Measurements from ENCODE around the gene ADARB1.
A peak's percentile ranks its signal among the peaks of the same experiment; 100 is the strongest.

ADARB1 gene

DNA sequence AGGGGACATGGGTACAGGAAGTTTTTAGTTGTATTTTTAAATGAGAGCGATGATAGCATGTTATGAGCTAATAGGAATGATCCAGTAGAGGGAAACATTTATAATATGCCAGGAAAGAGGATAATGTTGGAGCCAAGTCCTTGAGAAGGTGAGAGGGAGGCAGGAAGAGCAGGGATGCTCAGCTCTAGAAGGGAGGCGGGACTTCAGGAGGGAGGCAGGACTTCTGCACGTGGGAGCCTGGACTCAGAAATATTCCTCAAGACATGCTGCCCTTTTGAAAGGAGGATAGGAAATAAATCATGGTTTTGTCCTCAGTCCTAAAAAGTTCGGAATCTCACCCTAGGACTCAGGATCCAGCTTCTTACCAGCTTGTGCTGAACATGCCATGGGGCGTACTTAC lies 5.9 kb downstream of the ADARB1 start:
- Histone ChIP-seq H3K36me3 (0 out of 2 replicates have a peak, but pooled peaks cover 4% of the 10 kb centered on the region), H3K4me1 (peaks cover 6% of the 10 kb centered on the region), H3K4me3 (ENCODE audit: low read depth, low read length) (no peak overlapping the region), H3K27me3 (no peaks in the 10 kb centered on the region), H3K9me3 (no peaks in the 10 kb centered on the region)
- no peak for DNase-seq
- TF ChIP-seq, protein P1, sequence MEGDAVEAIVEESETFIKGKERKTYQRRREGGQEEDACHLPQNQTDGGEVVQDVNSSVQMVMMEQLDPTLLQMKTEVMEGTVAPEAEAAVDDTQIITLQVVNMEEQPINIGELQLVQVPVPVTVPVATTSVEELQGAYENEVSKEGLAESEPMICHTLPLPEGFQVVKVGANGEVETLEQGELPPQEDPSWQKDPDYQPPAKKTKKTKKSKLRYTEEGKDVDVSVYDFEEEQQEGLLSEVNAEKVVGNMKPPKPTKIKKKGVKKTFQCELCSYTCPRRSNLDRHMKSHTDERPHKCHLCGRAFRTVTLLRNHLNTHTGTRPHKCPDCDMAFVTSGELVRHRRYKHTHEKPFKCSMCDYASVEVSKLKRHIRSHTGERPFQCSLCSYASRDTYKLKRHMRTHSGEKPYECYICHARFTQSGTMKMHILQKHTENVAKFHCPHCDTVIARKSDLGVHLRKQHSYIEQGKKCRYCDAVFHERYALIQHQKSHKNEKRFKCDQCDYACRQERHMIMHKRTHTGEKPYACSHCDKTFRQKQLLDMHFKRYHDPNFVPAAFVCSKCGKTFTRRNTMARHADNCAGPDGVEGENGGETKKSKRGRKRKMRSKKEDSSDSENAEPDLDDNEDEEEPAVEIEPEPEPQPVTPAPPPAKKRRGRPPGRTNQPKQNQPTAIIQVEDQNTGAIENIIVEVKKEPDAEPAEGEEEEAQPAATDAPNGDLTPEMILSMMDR (IDR thresholded peaks at IDR 0.05; ENCODE audit: low read depth, low read length) = no peak

DNA sequence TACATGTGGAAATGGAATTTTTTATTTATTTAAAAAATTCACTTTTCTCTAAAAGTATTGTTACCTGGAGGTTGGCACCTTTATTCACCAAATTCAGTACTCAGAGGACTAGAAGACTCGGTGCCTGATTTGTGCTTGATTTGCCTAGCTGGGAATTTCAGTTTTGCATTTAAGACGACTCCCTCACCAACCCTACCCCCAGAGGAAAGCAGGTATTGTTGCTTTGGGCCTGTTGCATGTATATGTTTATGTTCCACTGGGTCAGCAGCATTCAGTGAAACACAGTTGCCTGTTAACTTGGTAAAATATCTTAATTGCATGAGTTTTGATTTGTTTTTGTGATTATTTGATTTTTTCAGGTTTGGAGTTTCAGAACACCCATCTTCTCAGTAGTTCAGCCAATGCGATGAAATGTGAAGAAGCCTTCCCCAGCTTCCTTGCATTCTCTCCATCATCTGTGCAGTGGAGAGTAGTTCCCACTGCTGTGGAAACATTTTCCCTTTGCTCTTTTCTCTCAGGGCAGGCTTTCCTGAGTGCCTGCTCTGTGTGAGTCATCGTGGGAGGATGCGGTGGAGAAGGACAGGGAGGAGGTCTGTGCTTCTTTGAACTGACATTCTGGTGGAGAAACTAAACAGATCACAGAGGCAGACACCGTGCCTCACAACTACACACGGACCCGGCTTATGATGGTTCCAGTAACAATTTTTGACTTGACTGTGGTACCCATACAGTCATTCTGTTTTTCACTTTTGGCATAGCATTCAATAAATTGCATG lies 6.4 kb downstream of the ADARB1 start:
- TF ChIP-seq, protein P1 (IDR thresholded peaks at IDR 0.05; ENCODE audit: low read depth, low read length) = no peak
- Histone ChIP-seq H3K9me3 (no peaks in the 10 kb centered on the region), H3K27me3 (no peaks in the 10 kb centered on the region), H3K4me3 (ENCODE audit: low read depth, low read length) (no peak overlapping the region), H3K4me1 (peaks cover 6% of the 10 kb centered on the region), H3K36me3 (0 out of 2 replicates have a peak, but pooled peaks cover 4% of the 10 kb centered on the region)
- peak; percentile 38 for DNase-seq

DNA sequence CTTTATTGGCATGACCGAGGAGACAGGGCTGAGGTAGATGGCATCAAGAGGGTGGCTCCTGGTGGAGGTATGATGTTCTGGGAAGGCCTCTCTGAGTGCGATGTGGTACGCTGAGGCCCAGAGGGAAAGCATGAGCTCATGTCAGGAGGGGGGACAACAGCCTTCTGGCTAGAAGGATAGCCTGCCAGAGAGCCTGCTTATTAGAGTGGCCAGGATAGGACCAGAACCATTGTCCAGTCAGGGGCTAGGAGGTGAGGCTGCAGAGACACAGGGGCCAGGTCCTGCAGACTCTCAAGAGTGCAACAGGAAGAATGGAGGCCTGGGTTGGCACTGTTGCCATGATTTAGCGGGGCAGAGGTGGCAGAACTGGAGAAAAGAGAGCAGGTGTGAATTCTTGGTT lies 7.3 kb downstream of the ADARB1 start:
- no peaks in the 10 kb centered on the region for H3K27me3 ChIP-seq
- H3K4me1 ChIP-seq = peaks cover 6% of the 10 kb centered on the region
- H3K4me3 ChIP-seq (ENCODE audit: low read depth, low read length) = no peak overlapping the region
- no peak for DNase-seq
- 0 out of 2 replicates have a peak, but pooled peaks cover 4% of the 10 kb centered on the region for H3K36me3 ChIP-seq
- H3K9me3 ChIP-seq = no peaks in the 10 kb centered on the region
- TF ChIP-seq, protein P1 (IDR thresholded peaks at IDR 0.05; ENCODE audit: low read depth, low read length) = no peak

DNA sequence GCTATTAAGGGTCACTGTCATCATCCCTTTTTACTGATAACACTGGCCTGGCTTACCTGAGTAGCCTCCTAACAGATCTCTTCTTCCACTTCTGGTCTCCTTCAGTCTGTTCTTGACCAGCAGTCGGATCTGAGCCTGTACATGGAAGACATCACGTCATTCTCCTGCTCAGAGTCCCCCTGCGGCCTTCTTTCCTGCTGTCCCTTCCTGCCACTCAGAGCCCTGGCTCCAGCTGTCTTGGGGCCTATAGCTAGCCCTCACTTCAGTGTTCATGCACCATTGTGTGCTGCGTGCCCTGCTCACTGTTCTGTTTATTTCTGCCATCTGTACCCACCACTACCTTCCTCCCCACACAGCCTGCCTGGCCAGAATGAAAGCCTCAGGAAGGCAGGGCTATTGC lies 8.4 kb downstream of the ADARB1 start:
- Histone ChIP-seq H3K27me3 (no peaks in the 10 kb centered on the region), H3K9me3 (no peaks in the 10 kb centered on the region), H3K4me1 (peaks cover 6% of the 10 kb centered on the region), H3K36me3 (0 out of 2 replicates have a peak, but pooled peaks cover 4% of the 10 kb centered on the region), H3K4me3 (ENCODE audit: low read depth, low read length) (no peak overlapping the region)
- DNase-seq = no peak
- TF ChIP-seq, protein P1 (IDR thresholded peaks at IDR 0.05; ENCODE audit: low read depth, low read length) = no peak

DNA sequence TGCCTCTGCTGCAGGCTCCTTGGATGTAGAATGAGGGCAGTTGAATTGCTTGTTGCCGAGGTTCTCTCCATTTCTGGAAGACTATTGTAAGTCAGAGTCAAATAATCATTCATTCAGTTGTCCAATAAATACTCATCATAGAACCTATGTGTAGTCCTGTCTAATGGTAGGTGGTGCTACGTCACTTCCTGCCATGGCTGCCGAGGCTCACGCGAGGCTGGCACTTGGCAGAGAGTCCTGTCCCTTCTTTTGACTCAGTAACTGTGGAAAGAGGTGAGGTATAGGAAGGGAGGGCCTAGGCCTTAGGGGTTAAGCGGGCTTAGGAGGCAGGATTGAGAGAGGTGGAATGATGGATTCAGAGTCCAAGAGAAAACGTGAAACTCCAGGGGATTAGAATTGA lies 9.7 kb downstream of the ADARB1 start:
- Histone ChIP-seq H3K27me3 (no peaks in the 10 kb centered on the region), H3K4me1 (peaks cover 6% of the 10 kb centered on the region), H3K4me3 (ENCODE audit: low read depth, low read length) (no peak overlapping the region), H3K36me3 (0 out of 2 replicates have a peak, but pooled peaks cover 4% of the 10 kb centered on the region), H3K9me3 (no peaks in the 10 kb centered on the region)
- TF ChIP-seq, protein P1 (IDR thresholded peaks at IDR 0.05; ENCODE audit: low read depth, low read length) = no peak
- DNase-seq = no peak

DNA sequence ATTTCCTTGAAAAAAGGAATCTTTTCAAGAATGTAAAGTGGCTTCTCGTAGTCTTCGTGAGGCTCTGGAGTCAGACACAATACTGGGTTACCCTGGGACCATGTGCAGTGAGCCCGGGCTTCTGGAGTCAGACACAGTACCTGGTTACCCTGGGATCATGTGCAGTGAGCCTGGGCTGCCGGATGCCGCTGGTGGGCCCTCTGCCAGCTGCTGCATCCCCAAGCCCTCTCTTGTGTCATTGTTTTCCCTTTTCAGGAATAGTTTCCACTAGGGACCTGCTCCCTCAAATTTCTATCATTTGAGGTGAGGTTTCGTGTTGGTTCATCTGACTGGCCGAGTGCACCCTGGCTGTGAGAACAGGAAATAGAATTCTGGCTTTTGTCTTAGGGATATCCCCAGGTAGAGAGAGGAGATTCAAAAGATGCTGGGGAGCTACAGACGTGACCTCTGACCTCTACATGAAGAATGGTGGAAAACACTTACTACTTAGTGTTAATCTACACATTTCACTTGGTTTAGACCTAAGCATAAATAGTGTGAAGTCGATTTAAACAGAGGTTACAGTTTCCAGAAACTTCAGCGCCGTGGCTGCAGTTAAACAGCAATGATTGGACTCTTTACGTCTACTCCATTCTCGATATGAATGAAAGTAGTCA lies 10.6 kb downstream of the ADARB1 start:
- no peak for DNase-seq
- H3K36me3 ChIP-seq = 0 out of 2 replicates have a peak, but pooled peaks cover 4% of the 10 kb centered on the region
- peaks cover 10% of the 10 kb centered on the region for H3K4me1 ChIP-seq
- H3K27me3 ChIP-seq = no peaks in the 10 kb centered on the region
- no peak overlapping the region for H3K4me3 ChIP-seq (ENCODE audit: low read depth, low read length)
- TF ChIP-seq, protein P1 (IDR thresholded peaks at IDR 0.05; ENCODE audit: low read depth, low read length) = no peak
- H3K9me3 ChIP-seq = no peaks in the 10 kb centered on the region

Data from BE2C (cell line).